CD4-positive, alpha-beta memory T cell (primary cell): Measurements from ENCODE around the gene ATP5F1B. TPM values are rescaled to one million over a fixed set of nuclear protein-coding genes. Genes with fewer than 3 reads are reported as not detected.

ENCODE experiments used
- CTCF ChIA-PET: fragments of 350-600 bp; sonication (Branson Sonifier 250); formaldehyde crosslinking; loops from one replicate; lab custom pipeline; 2021; ENCODE audit warnings: inconsistent platforms; ENCODE audit not compliant: partially characterized antibody; lab: Charles Lee
- POLR2A ChIA-PET: fragments of 350-600 bp; sonication (Branson Sonifier 250); formaldehyde crosslinking; loops from one replicate; lab custom pipeline; 2021; ENCODE audit not compliant: partially characterized antibody; lab: Charles Lee
- DNase-seq, 5 donors: peaks; one replicate each; pipeline versions ENCODE4 v3.0.0 to v3.0.0-alpha.2; 2020 to 2022; ENCODE audit warnings: mixed read lengths in 1 of 5
- H3K27ac ChIP-seq: one replicate; pipeline ENCODE4 v1.7.0; 2013; ENCODE audit warnings: low read depth, low read length
- H3K27me3 ChIP-seq: 2 replicates; pipeline ENCODE4 v1.7.0; 2013; ENCODE audit warnings: mild to moderate bottlenecking, low read length, moderate library complexity; ENCODE audit not compliant: insufficient read depth
- H3K36me3 ChIP-seq: 2 replicates; pipeline ENCODE4 v1.7.0; 2013; ENCODE audit warnings: mild to moderate bottlenecking, low read length, moderate library complexity; ENCODE audit not compliant: insufficient read depth
- H3K4me1 ChIP-seq: 2 replicates; pipeline ENCODE4 v1.7.0; 2013; ENCODE audit warnings: mild to moderate bottlenecking, low read length, moderate library complexity; ENCODE audit not compliant: insufficient read depth
- H3K4me3 ChIP-seq, 2 donors: one replicate each; pipeline ENCODE4 v1.7.0; 2013; ENCODE audit warnings: low read length in 2 of 2, mild to moderate bottlenecking in 1 of 2
- H3K9me3 ChIP-seq, 2 donors: one replicate each; pipeline ENCODE4 v1.7.0; 2013; ENCODE audit warnings: low read length in 2 of 2, control low read depth in 1 of 2; ENCODE audit not compliant: control insufficient read depth in 1 of 2
- H3K27ac Mint-ChIP-seq, 7 donors: one replicate each; pipeline ENCODE4 v1.8.0; 2020 to 2021; ENCODE audit warnings: mixed read lengths in 7 of 7, mild to moderate bottlenecking in 6 of 7, inconsistent platforms in 3 of 7, moderate library complexity in 3 of 7
- H3K27me3 Mint-ChIP-seq, 2 donors: one replicate each; pipeline ENCODE4 v1.8.0; 2020 to 2021; ENCODE audit warnings: mixed read lengths in 2 of 2
- H3K36me3 Mint-ChIP-seq, 2 donors: one replicate each; pipeline ENCODE4 v1.8.0; 2020 to 2021; ENCODE audit warnings: mixed read lengths in 2 of 2, inconsistent platforms in 1 of 2, mild to moderate bottlenecking in 1 of 2
- H3K4me1 Mint-ChIP-seq, 4 donors: one replicate each; pipeline ENCODE4 v1.8.0; 2020 to 2021; ENCODE audit warnings: mixed read lengths in 4 of 4, mild to moderate bottlenecking in 1 of 4
- H3K4me3 Mint-ChIP-seq, 8 donors: one replicate each; pipeline ENCODE4 v1.8.0; 2020 to 2021; ENCODE audit warnings: mixed read lengths in 8 of 8, mild to moderate bottlenecking in 7 of 8, moderate library complexity in 6 of 8, inconsistent platforms in 3 of 8
- H3K9me3 Mint-ChIP-seq, 8 donors: one replicate each; pipeline ENCODE4 v1.8.0; 2020 to 2021; ENCODE audit warnings: mixed read lengths in 8 of 8, mild to moderate bottlenecking in 5 of 8, inconsistent platforms in 3 of 8, moderate library complexity in 1 of 8
- intact Hi-C: fragments of 100-400 bp; cut with micrococcal nuclease; formaldehyde crosslinking; loops from one replicate; pipeline ENCODE4 v1.15.1; 2023
- polyA plus RNA-seq, 2 donors: library from polyadenylated mRNA; unstranded; fragments of 300-500 nt; fragmentation: Illumina TruSeq; gene quantifications; one replicate each; pipeline ENCODE4 v1.2.3, GENCODE V29; 2021
- total RNA-seq, 2 experiments: library from RNA; stranded (reverse); gene quantifications; one replicate each; pipeline ENCODE4 v1.2.3, GENCODE V29; 2021

Gene ATP5F1B
- total and polyA plus RNA-seq, 4 experiments from 2014 or later, result 243 to 1,156 (median 513) TPM

- Histone ChIP-seq H3K9me3 (no peaks in the 10 kb centered on the region), H3K4me1 (peaks cover 53% of the 10 kb centered on the region), H3K27me3 (no peaks in the 10 kb centered on the region), H3K4me3 (no peak overlapping the region), H3K36me3 (peaks cover 48% of the 10 kb centered on the region), H3K27ac (no peak overlapping the region)
- Mint-ChIP-seq H3K27me3 (no peaks in the 10 kb centered on the region), H3K36me3 (peaks cover 36 to 51% of the 10 kb centered on the region in 2 donors), H3K27ac (peak overlapping the region in 3 of 7 donors; percentile 22 to 79 (median 78)), H3K9me3 (no peaks in the 10 kb centered on the region), H3K4me1 (peaks cover 21 to 60% (median 40%) of the 10 kb centered on the region in 4 donors), H3K4me3 (peak overlapping the region in 1 of 8 donors; percentile 22)
- no peak for DNase-seq
- intact Hi-C loops, result no loop called here
- POLR2A ChIA-PET, result interaction anchor here (2.4 to 4.2 kb wide), 3 partner anchors 11 to 26 kb away, joined by 12 to 21 read pairs (median 14); partner anchors contain the start of genes ATP5F1B and PTGES3
- CTCF ChIA-PET, result interaction anchor here (1.1 kb wide), 1 partner anchor 77 kb away, joined by 3 read pairs; no protein-coding TSS in a partner anchor
Observed at GRCh38 chr12:56671608-56672007, 25.8 kb upstream of the ATP5F1B start.

- POLR2A ChIA-PET, result interaction anchor here (0.9 to 4.2 kb wide), 5 partner anchors 8 to 34 kb away, joined by 3 to 21 read pairs (median 12); partner anchors contain the start of genes ATP5F1B and PTGES3
- H3K27ac Mint-ChIP-seq, result peak overlapping the region in 1 of 7 donors; percentile 41
Observed at GRCh38 chr12:56670836-56671235, 25.1 kb upstream of the ATP5F1B start.

GRCh38 chr12:56668197-56668457 is 22.3 kb upstream of the ATP5F1B start:
- peaks cover 9 to 32% (median 24%) of the 10 kb centered on the region in 4 donors for H3K4me1 Mint-ChIP-seq

More at GRCh38 chr12:56670836-56671235, 25.1 kb upstream of the ATP5F1B start:
- Mint-ChIP-seq H3K9me3 (no peaks in the 10 kb centered on the region), H3K36me3 (peaks cover 38 to 57% of the 10 kb centered on the region in 2 donors), H3K4me3 (no peak overlapping the region), H3K4me1 (peaks cover 18 to 52% (median 36%) of the 10 kb centered on the region in 4 donors), H3K27me3 (no peaks in the 10 kb centered on the region)
- CTCF ChIA-PET, result interaction anchor here (1.0 to 2.8 kb wide), 3 partner anchors 14 to 76 kb away, joined by 3 to 11 read pairs (median 5); no protein-coding TSS in a partner anchor
- H3K27me3 ChIP-seq, result no peaks in the 10 kb centered on the region
- no peaks in the 10 kb centered on the region for H3K9me3 ChIP-seq
- intact Hi-C loops, result no loop called here
- no peak for DNase-seq
- no peak overlapping the region for H3K27ac ChIP-seq
- H3K4me1 ChIP-seq, result peaks cover 46% of the 10 kb centered on the region
- peaks cover 55% of the 10 kb centered on the region for H3K36me3 ChIP-seq
- no peak overlapping the region for H3K4me3 ChIP-seq

GRCh38 chr12:56661979-56662638 is 16.3 kb upstream of the ATP5F1B start:
- Mint-ChIP-seq H3K4me3 (no peak overlapping the region), H3K36me3 (peaks cover 23 to 30% of the 10 kb centered on the region in 2 donors), H3K4me1 (peaks cover 0 to 4% (median 4%) of the 10 kb centered on the region in 4 donors), H3K27ac (peak overlapping the region in 1 of 7 donors; percentile 12), H3K9me3 (no peaks in the 10 kb centered on the region), H3K27me3 (no peaks in the 10 kb centered on the region)
- H3K9me3 ChIP-seq, result no peaks in the 10 kb centered on the region
- ChIA-PET POLR2A (interaction anchor here (0.7 to 1.1 kb wide), 4 partner anchors 13 to 26 kb away, joined by 3 to 7 read pairs (median 4); partner anchors contain the start of gene PTGES3), CTCF (interaction anchor here (1.3 to 1.6 kb wide), 2 partner anchors 22 to 26 kb away, joined by 6 to 7 read pairs; no protein-coding TSS in a partner anchor)
- peaks cover 27% of the 10 kb centered on the region for H3K36me3 ChIP-seq
- H3K4me3 ChIP-seq, result no peak overlapping the region
- no peak for DNase-seq
- no peak overlapping the region for H3K27ac ChIP-seq
- H3K4me1 ChIP-seq, result no peaks in the 10 kb centered on the region
- H3K27me3 ChIP-seq, result no peaks in the 10 kb centered on the region
- intact Hi-C loops, result no loop called here

More at GRCh38 chr12:56668197-56668457, 22.3 kb upstream of the ATP5F1B start:
- ChIA-PET POLR2A (interaction anchor here (1.4 to 4.2 kb wide), 4 partner anchors 8 to 22 kb away, joined by 4 to 12 read pairs (median 7); partner anchors contain the start of genes ATP5F1B and PTGES3), CTCF (interaction anchor here (2.8 kb wide), 1 partner anchor 32 kb away, joined by 11 read pairs; no protein-coding TSS in a partner anchor)
- no peaks in the 10 kb centered on the region for H3K27me3 Mint-ChIP-seq
- intact Hi-C loops, result no loop called here
- H3K27ac Mint-ChIP-seq, result peak overlapping the region in 3 of 7 donors; percentile 48 to 80 (median 50)
- Histone ChIP-seq H3K9me3 (no peaks in the 10 kb centered on the region), H3K36me3 (peaks cover 64% of the 10 kb centered on the region), H3K4me1 (peaks cover 25% of the 10 kb centered on the region), H3K27me3 (no peaks in the 10 kb centered on the region), H3K4me3 (no peak overlapping the region), H3K27ac (no peak overlapping the region)
- no peak for DNase-seq
- no peaks in the 10 kb centered on the region for H3K9me3 Mint-ChIP-seq
- peaks cover 52 to 72% of the 10 kb centered on the region in 2 donors for H3K36me3 Mint-ChIP-seq
- no peak overlapping the region for H3K4me3 Mint-ChIP-seq

GRCh38 chr12:56661560-56661959 is 15.8 kb upstream of the ATP5F1B start:
- Histone ChIP-seq H3K4me3 (no peak overlapping the region), H3K27ac (no peak overlapping the region), H3K9me3 (no peaks in the 10 kb centered on the region), H3K4me1 (no peaks in the 10 kb centered on the region), H3K27me3 (no peaks in the 10 kb centered on the region), H3K36me3 (peaks cover 21% of the 10 kb centered on the region)
- Mint-ChIP-seq H3K27ac (peak overlapping the region in 1 of 7 donors; percentile 7), H3K4me3 (no peak overlapping the region), H3K4me1 (peaks cover 0 to 4% (median 4%) of the 10 kb centered on the region in 4 donors), H3K36me3 (peaks cover 23 to 30% of the 10 kb centered on the region in 2 donors), H3K27me3 (no peaks in the 10 kb centered on the region), H3K9me3 (no peaks in the 10 kb centered on the region)
- intact Hi-C loops, result no loop called here
- DNase-seq, result no peak
- POLR2A ChIA-PET, result interaction anchor here (0.7 to 1.1 kb wide), 4 partner anchors 13 to 64 kb away, joined by 3 to 7 read pairs (median 4); partner anchors contain the start of genes NACA and PTGES3
- CTCF ChIA-PET, result interaction anchor here (1.6 kb wide), 1 partner anchor 25 kb away, joined by 7 read pairs; no protein-coding TSS in a partner anchor

DNA sequence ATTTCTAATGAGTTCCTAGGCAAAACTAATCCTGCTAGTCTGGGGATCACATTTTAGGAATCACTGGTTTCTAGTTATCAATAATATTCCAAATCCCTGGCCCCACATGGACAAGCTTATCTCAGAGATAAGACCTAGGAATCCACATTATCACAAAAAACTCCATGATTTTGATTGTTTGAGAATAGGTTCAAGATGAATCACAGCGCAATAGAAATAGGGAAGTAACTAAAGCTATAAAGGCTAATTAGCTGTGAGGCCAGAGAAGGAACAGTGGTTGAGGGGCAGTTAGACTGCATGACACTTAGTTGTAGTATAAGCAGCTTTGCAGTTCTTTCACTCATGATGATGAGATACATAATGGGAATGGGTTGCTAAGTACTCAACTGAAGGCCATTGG is 13.1 kb upstream of the ATP5F1B start:
- intact Hi-C loops, result no loop called here
- H3K27ac ChIP-seq, result no peak overlapping the region
- no peak overlapping the region for H3K27ac Mint-ChIP-seq
- H3K27me3 Mint-ChIP-seq, result no peaks in the 10 kb centered on the region
- H3K9me3 Mint-ChIP-seq, result peaks cover 0 to 13% (median 5%) of the 10 kb centered on the region in 8 donors
- H3K36me3 ChIP-seq, result peaks cover 7% of the 10 kb centered on the region
- no peaks in the 10 kb centered on the region for H3K4me1 ChIP-seq
- CTCF ChIA-PET, result no interaction called here
- DNase-seq, result no peak
- H3K4me1 Mint-ChIP-seq, result peaks cover 0 to 4% (median 2%) of the 10 kb centered on the region in 4 donors
- H3K4me3 ChIP-seq, result no peak overlapping the region
- no peak overlapping the region for H3K4me3 Mint-ChIP-seq
- H3K36me3 Mint-ChIP-seq, result peaks cover 10 to 11% of the 10 kb centered on the region in 2 donors
- H3K27me3 ChIP-seq, result no peaks in the 10 kb centered on the region
- POLR2A ChIA-PET, result interaction anchor here (0.8 to 2.6 kb wide), 5 partner anchors 10 to 29 kb away, joined by 4 to 9 read pairs (median 5); partner anchors contain the start of genes ATP5F1B and PTGES3
- H3K9me3 ChIP-seq, result no peaks in the 10 kb centered on the region
